GM12878 (cell line): Measurements from ENCODE around the gene TNIP1. TPM values are rescaled to one million over a fixed set of nuclear protein-coding genes. Genes with fewer than 3 reads are reported as not detected.

Experiments
- ATAC-seq: fragments of 200-7000 bp; cut with Tn5 transposase; 3 replicates; pipeline ENCODE4 v1.9.1; 2020; ENCODE audit warnings: mild to moderate bottlenecking, moderate library complexity
- BruUV-seq: library from RNA; stranded (reverse); fragments of 400-500 nt; replicated peaks from 2 replicates; lab custom pipeline; 2021; lab: Mats Ljungman, UMichigan
- CTCF ChIA-PET: fragments of 300-600 bp; sonication (Branson Sonifier 250); formaldehyde crosslinking; extraction: SDS; loops from one replicate; lab custom pipeline; 2021; ENCODE audit warnings: inconsistent platforms; lab: Yijun Ruan, JAX
- POLR2A ChIA-PET: fragments of 350-600 bp; formaldehyde crosslinking; extraction: SDS; loops from one replicate; lab custom pipeline; 2021; ENCODE audit warnings: inconsistent platforms; lab: Charles Lee
- RAD21 ChIA-PET: fragments of 300-600 bp; sonication (Branson Sonifier 250); formaldehyde crosslinking; loops from one replicate; lab custom pipeline; 2023; ENCODE audit warnings: antibody characterized with exemption; ENCODE audit not compliant: unreplicated experiment; lab: Charles Lee
- SMC1A ChIA-PET: fragments of 300-600 bp; sonication (Branson Sonifier 250); formaldehyde crosslinking; loops from one replicate; lab custom pipeline; 2023; ENCODE audit not compliant: unreplicated experiment, uncharacterized antibody; lab: Charles Lee
- DNase-seq: peaks from one replicate; pipeline ENCODE4 v3.0.0-alpha.2; 2011; ENCODE audit warnings: low read depth, low spot score
- FAIRE-seq: peaks from 3 replicates; lab custom pipeline; 2011; peaks lifted over from hg19 to GRCh38; lab: Jason Lieb, UNC
- H2AFZ ChIP-seq: 2 replicates; pipeline ENCODE4 v1.6.0; 2011; ENCODE audit warnings: low read depth, low read length, control low read depth; ENCODE audit not compliant: control insufficient read depth
- H3K27ac ChIP-seq: 2 replicates; pipeline ENCODE4 v1.5.1; 2011; ENCODE audit warnings: control low read depth; ENCODE audit not compliant: control insufficient read depth, insufficient read depth
- H3K27me3 ChIP-seq, 2 experiments: replicated peaks in 1 of 2; 2 replicates each; pipeline versions ENCODE4 v1.6.0 to v1.6.1; 2011; ENCODE audit warnings: low read length in 1 of 2; ENCODE audit not compliant: control insufficient read depth in 2 of 2, insufficient read depth in 2 of 2
- H3K36me3 ChIP-seq, 2 experiments: 2 replicates each; pipeline ENCODE4 v1.5.1; 2011; ENCODE audit warnings: low read length in 1 of 2; ENCODE audit not compliant: control insufficient read depth in 2 of 2, insufficient read depth in 2 of 2
- H3K4me1 ChIP-seq: 2 replicates; pipeline ENCODE4 v1.6.1; 2011; ENCODE audit warnings: mild to moderate bottlenecking, low read length, moderate library complexity, mixed read lengths; ENCODE audit not compliant: control insufficient read depth, insufficient read depth
- H3K4me2 ChIP-seq: 2 replicates; pipeline ENCODE4 v1.6.0; 2011; ENCODE audit warnings: control low read depth; ENCODE audit not compliant: control insufficient read depth, insufficient read depth
- H3K4me3 ChIP-seq: fragments of 200-600 bp; sonication (generic); 2 replicates; pipeline ENCODE4 v1.5.1; 2016
- H3K79me2 ChIP-seq: 2 replicates; pipeline ENCODE4 v1.6.0; 2011; ENCODE audit warnings: low read length; ENCODE audit not compliant: control insufficient read depth, insufficient read depth
- H3K9ac ChIP-seq: 2 replicates; pipeline ENCODE4 v1.8.0; 2011; ENCODE audit warnings: low read length, control low read depth, mixed read lengths; ENCODE audit not compliant: control insufficient read depth, insufficient read depth
- H3K9me3 ChIP-seq: replicated peaks from 3 replicates; pipeline ENCODE4 v1.5.1; 2011; ENCODE audit warnings: mild to moderate bottlenecking, low read length; ENCODE audit not compliant: control insufficient read depth, insufficient read depth
- H4K20me1 ChIP-seq: 2 replicates; pipeline ENCODE4 v1.6.0; 2011; ENCODE audit not compliant: control insufficient read depth, insufficient read depth
- HDGF ChIP-seq: fragments of 450-650 bp; IDR thresholded peaks from 2 replicates; pipeline ENCODE4 v1.6.1; 2016; ENCODE audit warnings: antibody characterized with exemption
- MLLT1 ChIP-seq: fragments of 450-650 bp; IDR thresholded peaks from 2 replicates; pipeline ENCODE4 v1.6.1; 2016; ENCODE audit warnings: mild to moderate bottlenecking
- POLR2A ChIP-seq: IDR thresholded peaks from 2 replicates; pipeline ENCODE4 v1.6.1; 2011; ENCODE audit warnings: low read depth, mild to moderate bottlenecking, low read length
- RAD21 ChIP-seq: IDR thresholded peaks from 2 replicates; pipeline ENCODE4 v1.6.1; 2011; ENCODE audit warnings: mild to moderate bottlenecking, low read depth, low read length, moderate library complexity; ENCODE audit not compliant: insufficient read depth
- SMC3 ChIP-seq: IDR thresholded peaks from 2 replicates; pipeline ENCODE4 v1.6.1; 2011; ENCODE audit warnings: low read length, improper control_type of control experiment, borderline replicate concordance
- WRNIP1 ChIP-seq: IDR thresholded peaks from 2 replicates; pipeline ENCODE4 v1.6.1; 2011; ENCODE audit warnings: low read depth, low read length, improper control_type of control experiment, borderline replicate concordance
- ZNF274 ChIP-seq: IDR thresholded peaks from one replicate; pipeline ENCODE4 v1.8.0; 2011; ENCODE audit not compliant: insufficient read length, insufficient read depth
- ZNF384 ChIP-seq: IDR thresholded peaks from 2 replicates; pipeline ENCODE4 v1.6.1; 2012; ENCODE audit warnings: low read depth, mild to moderate bottlenecking, low read length, improper control_type of control experiment, borderline replicate concordance
- WGBS: methylation state at CpG from one replicate; pipeline ENCODE4 v1.1.6; 2016; ENCODE audit warnings: low lambda C conversion rate; ENCODE audit not compliant: insufficient replicate concordance, insufficient coverage; ENCODE audit errors: missing lambda C conversion rate; 5-methylcytosine and 5-hydroxymethylcytosine counted together
- in situ Hi-C: fragments of 300-500 bp; cut with MboI; formaldehyde crosslinking; loops from 9 replicates; pipeline ENCODE4 v1.14.3; 2018; ENCODE audit warnings: mixed read lengths
- intact Hi-C: fragments of 100-400 bp; cut with micrococcal nuclease; formaldehyde crosslinking; loops from one replicate; pipeline ENCODE4 v1.14.2; 2022; ENCODE audit not compliant: unreplicated experiment
- polyA plus RNA-seq, 11 experiments: library from polyadenylated mRNA; depleted of rRNA in 4 of 11; unstranded in 6 of 11; stranded (reverse) in 5 of 11; fragments of >200 nt; fragmentation: Nextera tagmentation in 4 of 11; fragmentation: Illumina TruSeq in 1 of 11; extraction: Ambion mirVana in 4 of 11; extraction: Trizol in 1 of 11; gene quantifications; 1 replicate in 1 of 11; 2 replicates in 10 of 11; pipeline versions ENCODE4 v1.2.1 to v1.2.3, GENCODE V29; 2011 to 2016; ENCODE audit warnings: inconsistent platforms in 2 of 11, missing spikeins in 2 of 11, low read depth in 1 of 11
- total RNA-seq, 4 experiments: library from RNA; depleted of rRNA in 3 of 4; stranded (reverse); fragments of >200 nt in 3 of 4; fragmentation: Illumina TruSeq in 1 of 4; extraction: Trizol in 1 of 4; gene quantifications; 2 replicates each; pipeline versions ENCODE4 v1.2.1 to v1.2.3, GENCODE V29; 2013 to 2021
- TF ChIP-seq, protein P1 (sequence below): IDR thresholded peaks from 2 replicates; pipeline ENCODE4 v1.6.1; 2012; ENCODE audit warnings: mild to moderate bottlenecking, low read depth, low read length
- TF ChIP-seq, protein P2 (sequence below), 3 experiments: IDR thresholded peaks in 2 of 3; conservative IDR thresholded peaks in 1 of 3; 2 replicates each; pipeline ENCODE4 v1.5.1; 2011; ENCODE audit warnings: low read depth in 3 of 3, low read length in 3 of 3, mild to moderate bottlenecking in 3 of 3, control low read depth in 2 of 3, moderate library complexity in 2 of 3, inconsistent platforms in 1 of 3, mixed read lengths in 1 of 3; ENCODE audit not compliant: control insufficient read depth in 2 of 3, insufficient read depth in 1 of 3; ENCODE audit errors: extremely low read depth in 1 of 3

TNIP1 gene
- total and polyA plus RNA-seq, 10 of the 15 experiments (the other 5 are each of a cell fraction or from before 2014, with no cell fraction given) = 4.4 to 279 (median 150) TPM

GRCh38 chr5:150992705-150993104 is 88.1 kb downstream of the TNIP1 start (continued):
- TF ChIP-seq, protein P1, sequence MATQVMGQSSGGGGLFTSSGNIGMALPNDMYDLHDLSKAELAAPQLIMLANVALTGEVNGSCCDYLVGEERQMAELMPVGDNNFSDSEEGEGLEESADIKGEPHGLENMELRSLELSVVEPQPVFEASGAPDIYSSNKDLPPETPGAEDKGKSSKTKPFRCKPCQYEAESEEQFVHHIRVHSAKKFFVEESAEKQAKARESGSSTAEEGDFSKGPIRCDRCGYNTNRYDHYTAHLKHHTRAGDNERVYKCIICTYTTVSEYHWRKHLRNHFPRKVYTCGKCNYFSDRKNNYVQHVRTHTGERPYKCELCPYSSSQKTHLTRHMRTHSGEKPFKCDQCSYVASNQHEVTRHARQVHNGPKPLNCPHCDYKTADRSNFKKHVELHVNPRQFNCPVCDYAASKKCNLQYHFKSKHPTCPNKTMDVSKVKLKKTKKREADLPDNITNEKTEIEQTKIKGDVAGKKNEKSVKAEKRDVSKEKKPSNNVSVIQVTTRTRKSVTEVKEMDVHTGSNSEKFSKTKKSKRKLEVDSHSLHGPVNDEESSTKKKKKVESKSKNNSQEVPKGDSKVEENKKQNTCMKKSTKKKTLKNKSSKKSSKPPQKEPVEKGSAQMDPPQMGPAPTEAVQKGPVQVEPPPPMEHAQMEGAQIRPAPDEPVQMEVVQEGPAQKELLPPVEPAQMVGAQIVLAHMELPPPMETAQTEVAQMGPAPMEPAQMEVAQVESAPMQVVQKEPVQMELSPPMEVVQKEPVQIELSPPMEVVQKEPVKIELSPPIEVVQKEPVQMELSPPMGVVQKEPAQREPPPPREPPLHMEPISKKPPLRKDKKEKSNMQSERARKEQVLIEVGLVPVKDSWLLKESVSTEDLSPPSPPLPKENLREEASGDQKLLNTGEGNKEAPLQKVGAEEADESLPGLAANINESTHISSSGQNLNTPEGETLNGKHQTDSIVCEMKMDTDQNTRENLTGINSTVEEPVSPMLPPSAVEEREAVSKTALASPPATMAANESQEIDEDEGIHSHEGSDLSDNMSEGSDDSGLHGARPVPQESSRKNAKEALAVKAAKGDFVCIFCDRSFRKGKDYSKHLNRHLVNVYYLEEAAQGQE = no peak
- TF ChIP-seq WRNIP1 (no peak), ZNF384 (no peak), POLR2A (no peak), MLLT1 (no peak)

GRCh38 chr5:150989695-150990094 is 91.1 kb downstream of the TNIP1 start:
- ChIA-PET CTCF (interaction anchor here (0.8 to 1.4 kb wide), 4 partner anchors 9 to 230 kb away, joined by 3 to 5 read pairs (median 4); no protein-coding TSS in a partner anchor), RAD21 (interaction anchor here (1.0 to 1.4 kb wide), 3 partner anchors 175 to 430 kb away, joined by 3 to 4 read pairs (median 3); no protein-coding TSS in a partner anchor), SMC1A (no interaction called here), POLR2A (no interaction called here)
- BruUV-seq = no TSS peak
- ATAC-seq (peak; percentile 80), DNase-seq (no peak), FAIRE-seq (no peak)
- Histone ChIP-seq H3K36me3 (no peaks in the 10 kb centered on the region), H4K20me1 (no peaks in the 10 kb centered on the region), H3K4me1 (no peaks in the 10 kb centered on the region), H3K27ac (no peak overlapping the region), H3K27me3 (no peaks in the 10 kb centered on the region), H2AFZ (no peak overlapping the region), H3K79me2 (no peaks in the 10 kb centered on the region), H3K4me2 (no peak overlapping the region), H3K9ac (no peak overlapping the region), H3K4me3 (no peak overlapping the region), H3K9me3 (no peaks in the 10 kb centered on the region; the same call in 2 of the 3 replicates)
- in situ Hi-C loops = no loop called here
- intact Hi-C loops = loop anchor here (10.0 kb wide), 1 partner anchor 185 kb away; no protein-coding TSS in a partner anchor
- WGBS = 0% methylated on average over 3 of the region's 3 CpGs
- TF ChIP-seq, protein P2, sequence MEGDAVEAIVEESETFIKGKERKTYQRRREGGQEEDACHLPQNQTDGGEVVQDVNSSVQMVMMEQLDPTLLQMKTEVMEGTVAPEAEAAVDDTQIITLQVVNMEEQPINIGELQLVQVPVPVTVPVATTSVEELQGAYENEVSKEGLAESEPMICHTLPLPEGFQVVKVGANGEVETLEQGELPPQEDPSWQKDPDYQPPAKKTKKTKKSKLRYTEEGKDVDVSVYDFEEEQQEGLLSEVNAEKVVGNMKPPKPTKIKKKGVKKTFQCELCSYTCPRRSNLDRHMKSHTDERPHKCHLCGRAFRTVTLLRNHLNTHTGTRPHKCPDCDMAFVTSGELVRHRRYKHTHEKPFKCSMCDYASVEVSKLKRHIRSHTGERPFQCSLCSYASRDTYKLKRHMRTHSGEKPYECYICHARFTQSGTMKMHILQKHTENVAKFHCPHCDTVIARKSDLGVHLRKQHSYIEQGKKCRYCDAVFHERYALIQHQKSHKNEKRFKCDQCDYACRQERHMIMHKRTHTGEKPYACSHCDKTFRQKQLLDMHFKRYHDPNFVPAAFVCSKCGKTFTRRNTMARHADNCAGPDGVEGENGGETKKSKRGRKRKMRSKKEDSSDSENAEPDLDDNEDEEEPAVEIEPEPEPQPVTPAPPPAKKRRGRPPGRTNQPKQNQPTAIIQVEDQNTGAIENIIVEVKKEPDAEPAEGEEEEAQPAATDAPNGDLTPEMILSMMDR (IDR thresholded peaks at IDR 0.05 in 2 of 3, conservative IDR thresholded peaks at IDR 0.05 in 1 of 3; ENCODE audit: control insufficient read depth in 2 of 3, extremely low read depth in 1 of 3, insufficient read depth in 1 of 3, low read depth in 3 of 3, low read length in 3 of 3) = peak; percentile 29 to 46 (median 38); a peak in 3 of 6 replicates
- TF ChIP-seq ZNF274 (no peak), HDGF (no peak), RAD21 (peak; percentile 52), SMC3 (peak; percentile 25; the same call in 1 of the 2 replicates)
- TF ChIP-seq, all 136 proteins: peak for 3
